ENCODE results near the gene ARHGAP1.

ARHGAP1 gene

DNA sequence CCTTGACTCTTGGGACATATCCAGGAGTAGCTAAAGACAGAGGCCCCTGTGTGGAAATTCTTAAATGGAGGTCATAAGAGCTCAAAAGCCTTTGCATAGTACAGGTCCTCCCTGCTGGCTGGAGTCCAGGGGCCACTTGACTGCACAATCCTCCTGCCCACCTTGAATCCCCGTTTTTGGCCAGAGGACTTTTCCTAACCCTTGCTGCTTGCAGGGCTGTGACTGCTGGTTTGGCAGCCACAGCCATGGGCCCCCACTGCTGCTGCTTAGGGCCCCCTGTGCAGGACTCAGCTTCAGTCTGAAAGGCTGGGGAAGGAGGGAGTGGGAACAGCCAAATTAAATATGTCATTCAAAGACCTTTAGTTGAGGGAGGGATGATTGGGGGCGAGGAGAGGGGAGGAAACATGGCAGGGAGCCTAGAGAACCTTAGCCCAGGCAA lies 33.4 kb downstream of the ARHGAP1 start:
- in situ Hi-C loops (cut with HindIII; ENCODE audit: low pct_ligation_motif_present, low sequenced_read_pairs), result no loop called here
- no peak for TF ChIP-seq CTCF (IDR thresholded peaks at IDR 0.05; ENCODE audit: low read depth, low read length, missing control alignments)
- Histone ChIP-seq H3K36me3 (replicated peaks) (peaks cover 58% of the 10 kb centered on the region), H3K27ac (no peak overlapping the region), H3K4me3 (ENCODE audit: low read depth, low read length) (no peak overlapping the region), H3K27me3 (replicated peaks) (no peaks in the 10 kb centered on the region)
- DNase-seq, result no peak

- Histone ChIP-seq H3K36me3 (replicated peaks) (peaks cover 53% of the 10 kb centered on the region), H3K27me3 (replicated peaks) (no peaks in the 10 kb centered on the region), H3K4me3 (ENCODE audit: low read depth, low read length) (no peak overlapping the region), H3K27ac (no peak overlapping the region)
- no peak for DNase-seq
- no peak for TF ChIP-seq CTCF (IDR thresholded peaks at IDR 0.05; ENCODE audit: low read depth, low read length, missing control alignments)
- in situ Hi-C loops (cut with HindIII; ENCODE audit: low pct_ligation_motif_present, low sequenced_read_pairs), result no loop called here
These were observed 33.9 kb downstream of the ARHGAP1 start for GRCh38 chr11:46666516-46666915.

DNA sequence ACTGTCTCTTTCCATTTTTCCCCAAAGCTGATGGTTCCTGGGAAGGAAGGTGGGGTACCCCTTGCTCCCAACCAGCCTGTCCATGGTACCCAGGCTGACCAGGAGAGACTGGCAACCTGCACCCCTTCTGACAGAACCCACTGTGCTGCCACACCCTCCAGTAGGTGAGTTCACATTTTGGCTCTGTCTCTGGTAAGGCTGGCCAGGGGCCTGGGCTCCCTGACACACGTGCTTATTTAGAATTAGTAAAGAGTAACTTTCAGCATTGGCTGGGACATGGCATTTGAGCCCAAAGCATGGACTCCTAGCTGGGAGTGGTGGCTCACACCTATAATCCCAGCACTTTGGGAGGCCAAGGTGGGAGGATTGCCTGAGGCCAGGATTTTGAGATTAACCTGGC lies 35.1 kb downstream of the ARHGAP1 start:
- Histone ChIP-seq H3K36me3 (replicated peaks) (peaks cover 49% of the 10 kb centered on the region), H3K27ac (no peak overlapping the region), H3K27me3 (replicated peaks) (no peaks in the 10 kb centered on the region), H3K4me3 (ENCODE audit: low read depth, low read length) (no peak overlapping the region)
- DNase-seq, result no peak
- no peak for TF ChIP-seq CTCF (IDR thresholded peaks at IDR 0.05; ENCODE audit: low read depth, low read length, missing control alignments)
- in situ Hi-C loops (cut with HindIII; ENCODE audit: low pct_ligation_motif_present, low sequenced_read_pairs), result no loop called here

DNA sequence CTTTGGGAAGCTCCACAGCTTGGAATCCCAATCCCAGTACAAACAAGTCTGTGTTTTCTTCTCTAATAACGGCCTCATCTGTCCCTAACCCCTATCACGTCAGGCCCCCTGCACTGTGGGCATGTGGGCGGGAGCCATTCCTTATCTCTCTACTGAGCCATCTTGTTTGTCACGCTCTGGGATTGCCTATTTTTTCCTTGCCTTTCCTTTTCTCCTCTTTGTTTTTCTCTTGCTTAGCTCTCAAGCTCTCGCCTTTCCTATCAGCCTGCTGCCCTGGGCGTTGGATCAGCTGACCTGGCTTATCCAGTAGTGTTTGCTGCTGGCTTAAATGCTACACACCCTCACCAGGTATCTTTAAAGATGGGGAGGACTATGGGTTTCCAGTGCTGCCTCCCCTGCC lies 35.8 kb downstream of the ARHGAP1 start:
- Histone ChIP-seq H3K27me3 (replicated peaks) (no peaks in the 10 kb centered on the region), H3K4me3 (ENCODE audit: low read depth, low read length) (no peak overlapping the region), H3K36me3 (replicated peaks) (peaks cover 47% of the 10 kb centered on the region), H3K27ac (no peak overlapping the region)
- in situ Hi-C loops (cut with HindIII; ENCODE audit: low pct_ligation_motif_present, low sequenced_read_pairs), result no loop called here
- TF ChIP-seq CTCF (IDR thresholded peaks at IDR 0.05; ENCODE audit: low read depth, low read length, missing control alignments), result no peak
- DNase-seq, result no peak

GRCh38 chr11:46663277-46663940 lies 37.0 kb downstream of the ARHGAP1 start:
- no peak for TF ChIP-seq CTCF (IDR thresholded peaks at IDR 0.05; ENCODE audit: low read depth, low read length, missing control alignments)
- DNase-seq, result no peak
- Histone ChIP-seq H3K27ac (no peak overlapping the region), H3K27me3 (replicated peaks) (no peaks in the 10 kb centered on the region), H3K36me3 (replicated peaks) (peaks cover 47% of the 10 kb centered on the region), H3K4me3 (ENCODE audit: low read depth, low read length) (no peak overlapping the region)
- in situ Hi-C loops (cut with HindIII; ENCODE audit: low pct_ligation_motif_present, low sequenced_read_pairs), result no loop called here

- in situ Hi-C loops (cut with HindIII; ENCODE audit: low pct_ligation_motif_present, low sequenced_read_pairs), result no loop called here
- H3K27me3 ChIP-seq (replicated peaks), result no peaks in the 10 kb centered on the region
These were observed 38.1 kb downstream of the ARHGAP1 start for GRCh38 chr11:46662366-46662765.

More at GRCh38 chr11:46662366-46662765, 38.1 kb downstream of the ARHGAP1 start:
- no peak for DNase-seq
- Histone ChIP-seq H3K36me3 (replicated peaks) (peaks cover 50% of the 10 kb centered on the region), H3K4me3 (ENCODE audit: low read depth, low read length) (no peak overlapping the region), H3K27ac (no peak overlapping the region)
- TF ChIP-seq CTCF (IDR thresholded peaks at IDR 0.05; ENCODE audit: low read depth, low read length, missing control alignments), result no peak
